Neural progenitor cell (in vitro differentiated cells): ENCODE results near the gene SPATA24.

Experiments
- EZH2phosphoT487 ChIP-seq: fragments of 200-600 bp; sonication (generic); IDR thresholded peaks from 2 replicates; pipeline ENCODE4 v1.6.1; 2017; ENCODE audit warnings: antibody characterized with exemption
- TF ChIP-seq, protein P1 (sequence below): fragments of 200-600 bp; sonication (generic); IDR thresholded peaks from 2 replicates; pipeline ENCODE4 v1.5.1; 2017; ENCODE audit warnings: antibody characterized with exemption, mild to moderate bottlenecking

DNA sequence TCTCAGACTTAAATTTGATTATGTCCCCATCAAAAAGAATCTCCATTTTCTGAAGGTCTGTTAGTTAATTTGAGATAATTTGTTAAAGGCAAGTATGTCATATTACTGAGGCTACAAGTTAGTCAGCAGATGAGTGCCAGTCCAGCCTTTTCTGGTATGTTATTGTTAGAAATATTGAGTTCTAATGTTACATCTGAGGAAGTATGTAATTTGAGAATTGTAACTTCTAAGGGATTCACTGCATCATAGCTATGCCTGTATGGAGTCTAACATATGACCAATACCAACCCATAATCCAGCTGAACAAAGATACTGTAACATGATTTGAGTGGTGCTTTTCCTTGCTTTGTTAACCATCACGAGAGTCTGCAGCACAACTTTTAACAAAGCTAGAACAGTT is 34.7 kb downstream of the SPATA24 start:
- TF ChIP-seq, protein P1, sequence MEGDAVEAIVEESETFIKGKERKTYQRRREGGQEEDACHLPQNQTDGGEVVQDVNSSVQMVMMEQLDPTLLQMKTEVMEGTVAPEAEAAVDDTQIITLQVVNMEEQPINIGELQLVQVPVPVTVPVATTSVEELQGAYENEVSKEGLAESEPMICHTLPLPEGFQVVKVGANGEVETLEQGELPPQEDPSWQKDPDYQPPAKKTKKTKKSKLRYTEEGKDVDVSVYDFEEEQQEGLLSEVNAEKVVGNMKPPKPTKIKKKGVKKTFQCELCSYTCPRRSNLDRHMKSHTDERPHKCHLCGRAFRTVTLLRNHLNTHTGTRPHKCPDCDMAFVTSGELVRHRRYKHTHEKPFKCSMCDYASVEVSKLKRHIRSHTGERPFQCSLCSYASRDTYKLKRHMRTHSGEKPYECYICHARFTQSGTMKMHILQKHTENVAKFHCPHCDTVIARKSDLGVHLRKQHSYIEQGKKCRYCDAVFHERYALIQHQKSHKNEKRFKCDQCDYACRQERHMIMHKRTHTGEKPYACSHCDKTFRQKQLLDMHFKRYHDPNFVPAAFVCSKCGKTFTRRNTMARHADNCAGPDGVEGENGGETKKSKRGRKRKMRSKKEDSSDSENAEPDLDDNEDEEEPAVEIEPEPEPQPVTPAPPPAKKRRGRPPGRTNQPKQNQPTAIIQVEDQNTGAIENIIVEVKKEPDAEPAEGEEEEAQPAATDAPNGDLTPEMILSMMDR, result no peak
- no peak for TF ChIP-seq EZH2phosphoT487
